ENCODE measurements around the gene RBPMS2. TPM values are rescaled to one million over a fixed set of nuclear protein-coding genes. Genes with fewer than 3 reads are reported as not detected.
"Not testable (repeated sequence)": the region's sequence is repeated elsewhere in the genome, so short reads cannot be mapped to it uniquely, and the experiment has no call there.

RBPMS2 gene
- polyA plus RNA-seq, 3 donors, result 10.7 to 14.1 (median 13.5) TPM

DNA sequence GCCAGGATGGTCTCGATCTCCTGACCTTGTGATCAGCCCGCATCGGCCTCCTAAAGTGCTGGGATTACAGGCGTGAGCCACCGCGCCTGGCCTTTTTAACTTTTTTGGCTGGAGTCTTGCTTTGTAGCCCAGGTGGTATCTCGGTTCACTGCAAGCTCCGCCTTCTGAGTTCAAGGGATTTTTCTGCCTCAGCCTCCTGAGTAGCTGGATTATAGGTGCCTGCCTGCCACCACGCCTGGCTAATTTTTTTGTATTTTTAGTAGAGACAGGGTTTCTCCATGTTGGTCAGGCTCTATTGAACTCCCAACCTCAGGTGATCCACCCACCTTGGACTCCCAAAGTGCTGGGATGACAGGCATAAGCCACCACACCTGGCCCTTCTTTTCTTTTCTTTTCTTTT, 20.5 kb upstream of the RBPMS2 start:
- DNase-seq (ENCODE audit: extremely low read depth in 1 of 11, low read depth in 9 of 11, low spot score in 4 of 11), result not testable (repeated sequence)

DNA sequence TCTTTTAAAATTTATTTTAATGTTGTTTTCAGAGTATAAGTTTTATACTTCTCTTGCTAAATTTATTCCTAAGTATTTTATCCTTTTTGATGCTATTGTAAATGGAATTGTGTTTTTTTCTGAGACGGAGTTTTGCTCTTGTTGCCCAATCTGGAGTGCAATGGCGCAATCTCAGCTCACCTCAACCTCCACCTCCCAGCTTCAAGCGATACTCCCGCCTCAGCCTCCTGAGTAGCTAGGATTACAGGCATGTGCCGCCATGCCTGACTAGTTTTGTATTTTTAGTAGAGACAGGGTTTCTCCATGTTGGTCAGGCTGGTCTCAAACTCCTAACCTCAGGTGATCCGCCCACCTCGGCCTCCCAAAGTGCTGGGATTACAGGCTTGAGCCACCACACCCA, 19.9 kb upstream of the RBPMS2 start:
- DNase-seq (ENCODE audit: extremely low read depth in 1 of 11, low read depth in 9 of 11, low spot score in 4 of 11), result not testable (repeated sequence)

DNA sequence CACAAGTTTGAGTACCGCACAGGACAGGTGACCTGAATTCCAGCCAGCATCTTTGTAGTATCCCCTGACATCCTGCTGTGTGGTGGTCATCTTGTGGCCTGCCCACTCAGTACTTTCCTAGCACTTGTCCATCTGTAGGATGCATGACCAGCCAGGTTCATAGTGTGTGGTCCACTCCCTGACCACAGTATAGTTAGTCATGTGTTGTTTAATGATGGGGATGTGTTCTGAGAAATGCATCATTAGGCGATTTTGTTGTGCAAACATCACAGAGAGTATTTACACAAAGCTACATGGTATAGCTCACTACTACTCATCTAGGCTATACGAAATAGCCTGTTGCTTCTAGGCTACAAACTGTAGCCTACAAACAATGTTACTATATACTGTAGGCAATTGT, 16.9 kb upstream of the RBPMS2 start:
- no peak for DNase-seq (ENCODE audit: extremely low read depth in 1 of 11, low read depth in 9 of 11, low spot score in 4 of 11)

DNA sequence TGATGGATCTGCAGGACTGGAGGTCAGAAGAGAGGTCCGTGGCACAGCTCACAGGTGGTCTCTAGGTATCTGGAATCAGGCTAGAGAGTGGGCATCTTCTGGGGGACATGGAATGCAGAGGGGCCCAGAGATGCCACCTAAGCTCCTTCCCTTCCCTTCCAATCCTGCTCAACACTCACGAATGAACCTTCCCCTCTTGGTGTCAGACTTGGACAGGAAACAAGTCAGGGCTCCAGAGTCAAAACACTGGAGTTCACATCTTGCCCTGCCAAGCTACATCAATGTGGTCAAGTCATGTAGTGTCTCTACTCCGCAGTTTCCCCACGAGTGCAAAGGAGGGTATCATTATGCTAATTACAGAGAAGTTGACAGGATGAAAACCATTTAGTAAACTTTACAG, 16.0 kb upstream of the RBPMS2 start:
- DNase-seq (ENCODE audit: extremely low read depth in 1 of 11, low read depth in 9 of 11, low spot score in 4 of 11), result no peak

DNA sequence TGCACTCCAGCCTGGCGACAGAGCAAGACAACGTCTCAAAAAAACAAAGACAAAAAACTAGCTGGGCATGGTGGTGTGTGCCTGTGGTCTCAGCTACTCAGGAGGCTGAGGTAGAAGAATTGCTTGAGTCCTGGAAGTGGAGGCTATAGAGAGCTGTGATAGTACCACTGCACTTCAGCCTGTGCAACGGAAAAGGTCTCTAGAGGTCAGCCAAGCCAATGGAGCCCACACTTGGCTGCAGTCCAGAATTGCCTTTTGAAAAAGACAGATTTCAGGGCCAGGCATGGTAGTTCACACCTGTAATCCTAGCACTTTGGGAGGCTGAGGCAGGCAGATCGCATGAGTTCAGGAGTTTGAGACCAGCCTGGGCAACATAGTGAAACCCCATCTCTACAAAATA, 8.4 kb upstream of the RBPMS2 start:
- no peak for DNase-seq (ENCODE audit: extremely low read depth in 1 of 11, low read depth in 9 of 11, low spot score in 4 of 11)

DNA sequence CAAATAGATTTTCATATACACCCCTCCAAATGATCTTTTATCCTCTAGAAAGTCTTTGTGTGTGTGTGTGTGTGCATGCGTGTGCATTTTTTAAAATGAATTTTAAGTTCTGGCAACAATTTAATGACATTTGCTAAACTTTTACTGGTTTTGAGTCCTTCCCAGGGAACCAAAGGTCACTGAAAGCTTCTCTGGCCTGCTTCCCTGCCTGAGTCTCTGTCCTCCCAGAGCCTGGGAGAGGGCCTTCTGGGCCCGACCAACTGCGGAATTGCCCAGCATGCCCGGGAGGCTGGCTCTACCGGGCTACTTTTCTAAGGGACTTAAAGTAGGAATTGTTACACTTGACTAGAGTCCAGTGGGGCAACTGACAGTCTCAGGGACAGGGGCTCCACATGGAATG, 7.4 kb upstream of the RBPMS2 start:
- no peak for DNase-seq (ENCODE audit: extremely low read depth in 1 of 11, low read depth in 9 of 11, low spot score in 4 of 11)

DNA sequence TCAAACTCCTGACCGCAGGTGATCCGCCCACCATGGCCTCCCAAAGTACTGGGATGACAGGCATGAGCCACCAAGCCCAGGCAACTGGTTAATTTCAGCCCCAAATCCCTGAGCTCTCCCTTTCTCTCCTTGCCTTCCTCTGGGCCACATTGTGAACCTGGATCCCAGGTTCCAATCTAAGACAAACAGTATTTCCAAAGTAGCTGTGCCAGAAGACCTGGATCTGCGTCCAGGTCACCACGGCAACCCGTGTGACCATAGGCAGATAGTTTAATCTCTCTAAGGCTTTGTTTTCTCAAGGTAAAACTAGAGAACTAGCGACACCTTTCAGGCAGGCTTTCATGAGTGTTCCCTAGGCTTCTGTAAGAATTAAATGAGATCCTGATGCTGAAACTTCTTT, 5.9 kb upstream of the RBPMS2 start:
- DNase-seq (ENCODE audit: extremely low read depth in 1 of 11, low read depth in 9 of 11, low spot score in 4 of 11), result no peak

DNA sequence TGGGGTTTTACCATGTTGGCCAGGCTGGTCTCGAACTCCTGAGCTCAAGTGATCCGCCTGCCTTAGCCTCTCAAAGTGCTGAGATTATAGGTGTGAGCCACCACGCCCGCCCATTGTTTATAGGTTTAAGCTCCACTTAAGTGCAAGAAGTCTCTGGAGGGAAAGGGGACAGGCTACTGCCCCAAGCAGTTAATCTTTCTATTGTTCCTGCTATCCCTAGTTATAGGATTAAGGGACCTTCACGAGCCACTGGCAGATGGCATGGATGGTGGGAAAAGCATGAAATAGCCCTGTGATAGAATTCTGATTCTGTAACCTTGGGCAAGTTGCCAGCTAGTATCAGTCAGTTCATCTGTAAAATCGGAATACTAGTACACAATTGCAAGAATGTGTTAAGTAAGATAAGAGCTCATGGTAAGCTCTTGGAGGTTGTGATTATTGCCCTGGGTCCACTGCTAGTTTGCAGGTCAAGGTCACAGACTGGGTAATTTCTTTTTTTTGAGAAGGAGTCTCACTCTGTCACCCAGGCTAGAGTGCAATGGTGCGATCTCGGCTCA, 5.3 kb upstream of the RBPMS2 start:
- no peak for DNase-seq (ENCODE audit: extremely low read depth in 1 of 11, low read depth in 9 of 11, low spot score in 4 of 11)

DNA sequence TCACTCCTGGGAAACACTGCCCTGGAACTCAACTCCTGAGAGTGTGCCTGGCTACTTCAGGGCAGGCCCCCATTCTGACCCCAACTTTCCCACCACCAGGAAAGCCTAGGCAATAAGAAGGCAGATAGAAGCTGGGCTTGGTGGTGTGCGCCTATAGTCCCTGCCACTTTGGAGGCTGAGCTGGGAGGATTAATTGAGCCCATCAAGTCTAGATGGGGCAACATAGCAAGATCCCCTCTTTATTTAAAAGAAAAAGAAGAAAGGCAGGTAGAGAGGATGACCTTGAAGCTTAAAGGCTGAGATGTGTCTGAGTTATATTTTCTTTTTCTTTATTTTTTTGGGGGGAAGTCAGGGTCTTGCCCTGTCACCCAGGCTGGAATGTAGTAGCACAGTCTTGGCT, 4.2 kb upstream of the RBPMS2 start:
- DNase-seq (ENCODE audit: extremely low read depth in 1 of 11, low read depth in 9 of 11, low spot score in 4 of 11), result no peak

DNA sequence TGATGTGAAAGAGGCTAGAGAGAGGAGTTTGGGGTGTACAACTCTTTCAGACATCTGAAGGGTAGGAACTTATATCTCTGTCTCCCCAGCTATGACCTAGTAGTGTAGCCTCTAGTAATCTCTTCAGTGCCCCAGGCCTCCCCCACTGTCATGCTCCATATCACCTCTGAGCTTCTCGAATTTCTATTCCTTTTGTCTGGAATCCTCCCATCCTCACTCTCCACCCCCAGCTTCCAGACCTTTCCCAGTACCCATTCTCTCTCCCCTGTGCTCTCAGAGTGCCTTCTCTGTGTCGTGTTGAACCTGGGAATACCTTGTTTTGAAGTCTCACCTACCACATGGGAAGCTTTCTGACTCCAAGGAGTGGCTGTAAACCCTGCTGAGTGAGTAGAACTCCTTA, 3.6 kb upstream of the RBPMS2 start:
- DNase-seq (ENCODE audit: extremely low read depth in 1 of 11, low read depth in 9 of 11, low spot score in 4 of 11), result no peak

DNA sequence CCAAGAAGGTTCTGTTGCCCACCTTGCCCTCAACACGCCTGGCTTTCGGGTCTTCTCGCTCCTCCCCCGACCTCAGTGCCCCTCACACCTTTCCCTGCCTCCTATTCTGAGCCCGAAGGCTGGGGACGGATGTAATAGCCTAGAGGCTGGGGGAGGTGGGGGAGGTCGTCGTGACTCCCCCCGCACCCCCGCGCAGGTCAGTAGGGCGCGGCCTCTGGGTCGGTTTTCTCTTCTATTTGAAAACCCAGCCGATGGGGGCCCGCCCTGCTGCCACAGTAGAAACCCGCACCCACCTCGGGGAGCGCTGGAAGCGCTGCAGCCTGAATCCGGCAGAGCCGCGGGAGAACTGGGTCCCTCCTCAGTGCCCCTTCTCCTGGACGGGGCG, 1.0 kb upstream of the RBPMS2 start:
- no peak for DNase-seq (ENCODE audit: extremely low read depth in 1 of 11, low read depth in 9 of 11, low spot score in 4 of 11)

DNA sequence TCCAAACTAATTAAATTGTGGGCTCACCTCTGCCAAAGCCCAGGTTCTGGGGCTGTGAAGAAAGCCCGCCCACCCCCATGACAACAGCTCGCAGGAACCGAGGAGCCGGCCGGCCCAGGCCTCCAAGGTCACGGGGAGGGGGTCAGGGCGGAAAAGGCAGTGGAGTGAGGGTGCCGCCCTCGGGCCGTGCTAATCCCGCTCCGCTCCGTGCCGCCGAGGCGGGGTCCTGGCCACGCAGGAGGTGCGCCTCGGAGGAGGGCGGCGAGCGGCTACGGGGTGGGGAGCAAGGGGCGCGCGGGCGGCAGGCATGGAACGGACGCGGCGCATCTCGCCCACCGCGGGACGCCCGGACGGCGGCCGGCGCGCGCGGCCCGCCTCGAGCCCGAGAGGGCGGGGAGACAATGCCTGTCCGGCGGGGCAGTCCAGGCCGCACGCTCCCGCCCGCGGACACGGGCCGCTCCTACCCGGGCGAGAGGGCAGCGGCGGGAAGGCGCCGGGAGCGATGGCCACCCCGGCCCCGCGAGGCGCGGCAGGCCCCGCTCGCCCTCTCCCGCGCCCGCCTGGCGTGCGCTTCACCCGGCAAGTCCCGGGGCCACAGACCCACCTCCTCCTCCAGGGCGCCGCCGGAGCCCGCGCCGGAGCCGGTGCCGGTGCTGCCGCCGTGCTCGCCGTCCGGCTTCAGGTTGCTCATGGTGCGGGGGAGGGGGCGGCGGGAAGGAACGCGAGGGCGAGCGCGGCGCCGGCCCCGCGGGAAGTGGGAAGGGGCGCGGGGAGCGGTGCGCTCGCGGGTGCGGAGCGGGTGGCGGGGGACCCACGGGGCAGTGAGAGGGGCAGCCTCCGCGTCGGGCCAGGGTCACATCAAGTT, 528 bp downstream of the RBPMS2 start:
- peak in 1 of 11 donors; percentile 39 for DNase-seq (ENCODE audit: extremely low read depth in 1 of 11, low read depth in 9 of 11, low spot score in 4 of 11)

DNA sequence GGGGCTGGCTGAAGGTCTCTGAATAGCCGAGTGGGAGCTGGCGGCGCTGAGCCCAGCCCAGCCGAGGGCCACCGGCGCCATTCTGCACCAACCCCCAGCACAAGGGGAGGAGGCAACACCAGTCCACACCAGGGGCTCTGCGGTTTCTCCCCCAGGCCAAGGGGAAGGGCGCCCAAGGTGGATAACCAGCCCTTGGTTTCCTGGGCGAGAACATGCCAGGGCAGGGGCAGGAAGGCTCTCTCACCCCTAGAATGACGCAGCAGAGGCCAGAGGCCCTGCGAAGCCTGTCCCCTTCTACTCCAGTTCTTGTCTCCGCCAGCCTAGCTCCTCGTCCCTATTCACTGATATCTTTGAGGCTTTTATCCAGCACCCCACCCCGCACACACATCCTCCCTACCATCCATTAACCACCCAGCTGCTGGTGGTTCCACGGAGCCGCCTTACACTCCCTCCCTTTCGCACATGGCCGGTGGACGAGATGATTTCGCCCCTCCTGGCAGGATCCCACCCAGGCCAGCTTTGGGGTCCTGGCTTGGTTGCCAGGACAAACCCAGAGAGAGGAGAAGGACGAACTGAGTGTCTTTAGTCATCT, 1.3 kb downstream of the RBPMS2 start:
- no peak for DNase-seq (ENCODE audit: extremely low read depth in 1 of 11, low read depth in 9 of 11, low spot score in 4 of 11)

DNA sequence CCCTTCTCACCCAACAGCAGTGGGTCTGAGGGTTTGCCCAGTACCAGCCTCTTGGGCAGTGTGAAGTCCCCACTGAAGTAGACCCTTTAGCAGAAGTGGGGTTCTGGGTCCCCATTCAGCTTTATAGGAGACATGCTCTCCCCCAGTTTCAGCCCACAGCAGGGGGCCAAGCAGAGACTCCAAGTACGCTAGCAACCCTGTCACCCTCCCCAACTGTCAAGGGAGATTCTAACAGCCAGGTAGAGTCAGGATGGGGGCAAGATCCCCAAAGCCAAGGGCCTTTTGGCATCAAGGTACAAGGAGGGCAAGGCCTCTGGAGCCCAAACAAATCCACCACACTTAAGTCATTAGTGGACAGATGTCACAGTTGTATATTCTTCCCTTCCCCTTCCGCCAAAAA, 1.8 kb downstream of the RBPMS2 start:
- no peak for DNase-seq (ENCODE audit: extremely low read depth in 1 of 11, low read depth in 9 of 11, low spot score in 4 of 11)

DNA sequence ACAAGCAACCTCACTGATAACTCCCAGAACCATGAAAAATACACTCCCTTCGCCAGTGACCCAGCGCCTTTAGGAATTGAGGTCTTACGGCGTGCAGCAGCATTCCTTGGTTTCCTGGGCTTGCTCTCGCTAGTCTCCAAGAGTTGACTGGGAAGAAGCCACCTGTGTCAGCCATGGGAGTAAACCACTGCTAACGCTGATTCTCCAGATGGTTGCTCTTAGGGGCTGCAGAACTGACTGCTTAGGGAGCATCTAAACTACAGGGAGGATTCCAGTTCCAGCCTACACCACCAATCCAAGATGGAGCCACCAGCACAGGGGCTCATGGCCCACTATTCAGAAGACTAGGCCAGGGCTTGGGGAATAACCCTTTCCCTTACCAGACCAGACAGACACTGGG, 2.4 kb downstream of the RBPMS2 start:
- DNase-seq (ENCODE audit: extremely low read depth in 1 of 11, low read depth in 9 of 11, low spot score in 4 of 11), result no peak

DNA sequence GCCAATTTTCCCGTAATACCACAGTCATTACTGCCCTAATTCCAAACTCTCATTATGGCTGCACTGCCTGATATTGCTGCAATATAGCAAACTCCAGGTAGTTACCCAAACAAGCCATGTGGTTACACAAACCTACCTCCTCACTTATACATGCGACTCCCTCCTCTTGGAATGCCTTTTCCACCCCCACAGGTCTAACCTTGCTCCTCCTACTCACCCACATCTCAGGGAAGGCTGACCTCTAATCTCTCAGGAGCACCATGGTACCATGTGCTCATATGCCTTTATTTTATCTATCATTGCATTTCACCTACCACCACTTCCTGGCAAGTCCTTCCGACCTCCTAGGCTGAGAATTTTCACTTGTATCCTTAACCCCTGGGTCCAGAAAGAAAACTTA, 2.9 kb downstream of the RBPMS2 start:
- DNase-seq (ENCODE audit: extremely low read depth in 1 of 11, low read depth in 9 of 11, low spot score in 4 of 11), result no peak

DNA sequence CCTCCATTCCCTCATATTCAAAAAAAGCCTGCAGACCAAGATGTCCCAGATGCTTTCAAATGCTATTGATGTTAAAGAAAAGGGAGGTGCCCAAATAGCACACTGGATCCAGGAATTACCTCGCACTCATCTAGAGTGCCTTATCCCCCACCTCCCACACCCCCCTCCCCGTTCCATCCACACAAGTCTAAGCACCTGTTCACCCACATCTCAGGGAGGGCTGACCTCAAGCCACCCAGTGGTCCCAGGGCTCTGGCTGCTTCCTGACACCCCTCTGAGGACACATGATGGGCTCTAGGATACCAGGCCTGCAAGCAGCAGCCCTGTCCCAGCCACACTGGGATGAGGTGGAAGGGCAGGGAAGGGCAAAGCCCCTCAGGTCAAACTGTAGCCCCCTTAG, 4.8 kb downstream of the RBPMS2 start:
- DNase-seq (ENCODE audit: extremely low read depth in 1 of 11, low read depth in 9 of 11, low spot score in 4 of 11), result no peak

DNA sequence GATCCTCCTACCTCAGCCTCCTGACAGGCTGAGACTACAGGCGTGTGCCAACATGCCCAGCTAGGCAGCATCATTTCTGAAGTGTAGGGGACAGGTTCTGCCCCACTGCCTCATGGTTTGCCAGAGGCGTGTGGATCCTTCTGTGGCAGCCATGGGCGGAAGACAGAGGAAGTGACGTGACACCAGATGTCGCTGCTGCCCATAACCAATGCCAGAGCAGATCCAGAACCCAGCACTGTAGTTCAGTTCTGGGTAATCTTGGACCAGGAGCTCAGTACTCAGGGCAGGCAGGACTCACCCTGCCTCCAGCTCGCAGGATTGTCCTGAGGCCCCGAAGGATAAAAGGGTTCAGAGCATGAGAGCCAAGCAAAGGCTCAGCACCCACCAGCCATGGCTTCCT, 8.2 kb downstream of the RBPMS2 start:
- DNase-seq (ENCODE audit: extremely low read depth in 1 of 11, low read depth in 9 of 11, low spot score in 4 of 11), result no peak

DNA sequence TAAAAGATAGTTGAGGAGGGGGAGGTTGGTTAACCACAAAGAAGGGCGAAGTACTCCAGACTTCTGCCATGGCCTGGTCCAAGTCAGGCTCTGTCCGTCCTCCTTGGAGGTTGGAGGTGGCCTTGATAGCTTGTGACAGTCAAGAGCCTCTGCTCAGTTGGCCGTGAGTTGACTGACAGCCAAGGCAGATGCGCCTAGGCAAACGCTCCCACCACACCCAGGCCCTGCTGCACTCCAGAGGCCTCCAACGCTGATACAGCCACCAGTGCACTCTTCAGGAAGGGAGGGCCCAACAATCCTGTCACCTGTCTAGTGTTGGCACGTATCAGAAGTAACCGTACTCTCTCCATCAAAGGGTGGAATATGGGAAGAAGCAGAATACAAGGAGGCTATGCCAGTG, 9.3 kb downstream of the RBPMS2 start:
- DNase-seq (ENCODE audit: extremely low read depth in 1 of 11, low read depth in 9 of 11, low spot score in 4 of 11), result no peak

DNA sequence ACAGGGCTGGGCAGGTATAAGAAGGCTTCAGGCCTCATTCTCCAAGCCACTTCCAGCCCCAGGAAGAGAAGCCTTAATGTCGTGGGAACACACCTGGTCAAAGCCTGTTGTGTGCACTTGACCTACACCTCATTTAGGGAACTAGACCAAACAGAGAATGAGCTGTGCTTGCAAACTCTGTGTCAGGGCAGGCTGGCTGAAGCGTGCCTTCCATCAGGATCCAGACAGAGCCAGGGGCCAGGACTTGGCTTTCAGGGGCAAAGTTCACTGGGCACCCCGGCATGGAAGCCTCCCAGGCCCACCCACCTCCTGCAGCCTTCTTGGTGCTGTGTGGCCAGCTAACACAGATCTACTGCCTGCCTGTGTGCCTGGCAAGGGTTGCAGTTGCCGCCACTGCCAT, 11.5 kb downstream of the RBPMS2 start:
- DNase-seq (ENCODE audit: extremely low read depth in 1 of 11, low read depth in 9 of 11, low spot score in 4 of 11), result no peak

DNA sequence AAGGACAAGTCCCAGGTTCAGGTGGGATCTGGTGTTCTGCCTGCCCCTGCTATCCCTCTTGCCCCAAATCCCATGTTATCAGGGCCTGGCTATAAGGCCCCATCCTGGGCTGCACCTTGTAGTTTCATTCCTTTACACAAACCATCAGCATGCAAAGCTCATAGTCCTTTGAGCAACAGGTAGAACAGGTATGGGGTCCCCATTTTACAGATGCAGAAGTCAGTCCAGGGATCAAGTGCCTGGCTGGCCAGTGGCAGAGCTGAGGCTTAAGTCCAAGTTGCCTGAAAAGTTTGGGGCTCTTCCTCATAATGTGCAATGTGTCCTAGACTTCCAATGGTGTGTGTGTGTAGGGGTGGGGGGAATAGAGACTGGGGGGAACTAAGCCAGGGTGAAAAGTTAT, 11.9 kb downstream of the RBPMS2 start:
- DNase-seq (ENCODE audit: extremely low read depth in 1 of 11, low read depth in 9 of 11, low spot score in 4 of 11), result no peak
